Measurements from ENCODE around the gene SCGB2A2.

SCGB2A2 gene

GRCh38 chr11:62269654-62270278 is at the start of gene SCGB2A2:
SCGB2A2 (plus strand) TSS chr11:62270158; CDS start chr11:62270217, 59 bp downstream.
- Histone ChIP-seq H3K4me1 (ENCODE audit: control insufficient read depth in 2 of 2, insufficient read depth in 2 of 2, low read length in 2 of 2) (no peaks in the 10 kb centered on the region), H3K4me3 (ENCODE audit: low read length in 2 of 2) (no peak within 1 kb of the TSS), H3K9me3 (ENCODE audit: control insufficient read depth in 2 of 2, low read length in 2 of 2) (no peaks in the 10 kb centered on the region), H3K27me3 (ENCODE audit: control insufficient read depth in 2 of 2, insufficient read depth in 2 of 2, low read length in 2 of 2) (peaks cover 2 to 8% of the 10 kb centered on the region in 2 donors), H3K9ac (ENCODE audit: low read depth in 1 of 2, low read length in 2 of 2) (no peak within 1 kb of the TSS), H3K27ac (ENCODE audit: low read depth in 2 of 2, low read length in 2 of 2) (no peak within 1 kb of the TSS), H3K36me3 (ENCODE audit: control insufficient read depth in 2 of 2, insufficient read depth in 2 of 2, low read length in 2 of 2) (no peaks in the 10 kb centered on the region)

- no peaks in the 10 kb centered on the region for H3K36me3 ChIP-seq (ENCODE audit: control insufficient read depth in 2 of 2, insufficient read depth in 2 of 2, low read length in 2 of 2)
- H3K4me1 ChIP-seq (ENCODE audit: control insufficient read depth in 2 of 2, insufficient read depth in 2 of 2, low read length in 2 of 2): no peaks in the 10 kb centered on the region
- no peaks in the 10 kb centered on the region for H3K27me3 ChIP-seq (ENCODE audit: control insufficient read depth in 2 of 2, insufficient read depth in 2 of 2, low read length in 2 of 2)
- H3K4me3 ChIP-seq (ENCODE audit: low read length in 2 of 2): no peak overlapping the region
- H3K27ac ChIP-seq (ENCODE audit: low read depth in 2 of 2, low read length in 2 of 2): no peak overlapping the region
- H3K9me3 ChIP-seq (ENCODE audit: control insufficient read depth in 2 of 2, low read length in 2 of 2): peaks cover 6 to 20% of the 10 kb centered on the region in 2 donors
- H3K9ac ChIP-seq (ENCODE audit: low read depth in 1 of 2, low read length in 2 of 2): no peak overlapping the region
Observed at GRCh38 chr11:62221498-62221897, 48.5 kb upstream of the SCGB2A2 start.

- Histone ChIP-seq H3K4me3 (ENCODE audit: low read length in 2 of 2) (no peak overlapping the region), H3K9ac (ENCODE audit: low read depth in 1 of 2, low read length in 2 of 2) (no peak overlapping the region)
Observed at GRCh38 chr11:62223095-62223494, 46.9 kb upstream of the SCGB2A2 start.

GRCh38 chr11:62233730-62234129 is 36.2 kb upstream of the SCGB2A2 start:
- no peak overlapping the region for H3K9ac ChIP-seq (ENCODE audit: low read depth in 1 of 2, low read length in 2 of 2)
- no peaks in the 10 kb centered on the region for H3K36me3 ChIP-seq (ENCODE audit: control insufficient read depth in 2 of 2, insufficient read depth in 2 of 2, low read length in 2 of 2)
- no peak overlapping the region for H3K4me3 ChIP-seq (ENCODE audit: low read length in 2 of 2)
- H3K4me1 ChIP-seq (ENCODE audit: control insufficient read depth in 2 of 2, insufficient read depth in 2 of 2, low read length in 2 of 2): no peaks in the 10 kb centered on the region
- peaks cover 2 to 7% of the 10 kb centered on the region in 2 donors for H3K27me3 ChIP-seq (ENCODE audit: control insufficient read depth in 2 of 2, insufficient read depth in 2 of 2, low read length in 2 of 2)
- H3K27ac ChIP-seq (ENCODE audit: low read depth in 2 of 2, low read length in 2 of 2): no peak overlapping the region
- no peaks in the 10 kb centered on the region for H3K9me3 ChIP-seq (ENCODE audit: control insufficient read depth in 2 of 2, low read length in 2 of 2)

More at GRCh38 chr11:62223095-62223494, 46.9 kb upstream of the SCGB2A2 start:
- H3K9me3 ChIP-seq (ENCODE audit: control insufficient read depth in 2 of 2, low read length in 2 of 2): peaks cover 6 to 20% of the 10 kb centered on the region in 2 donors
- H3K27me3 ChIP-seq (ENCODE audit: control insufficient read depth in 2 of 2, insufficient read depth in 2 of 2, low read length in 2 of 2): no peaks in the 10 kb centered on the region
- no peaks in the 10 kb centered on the region for H3K36me3 ChIP-seq (ENCODE audit: control insufficient read depth in 2 of 2, insufficient read depth in 2 of 2, low read length in 2 of 2)
- H3K27ac ChIP-seq (ENCODE audit: low read depth in 2 of 2, low read length in 2 of 2): no peak overlapping the region
- H3K4me1 ChIP-seq (ENCODE audit: control insufficient read depth in 2 of 2, insufficient read depth in 2 of 2, low read length in 2 of 2): no peaks in the 10 kb centered on the region

- Histone ChIP-seq H3K27me3 (ENCODE audit: control insufficient read depth in 2 of 2, insufficient read depth in 2 of 2, low read length in 2 of 2) (peaks cover 2 to 8% of the 10 kb centered on the region in 2 donors), H3K9ac (ENCODE audit: low read depth in 1 of 2, low read length in 2 of 2) (no peak overlapping the region)
Observed at GRCh38 chr11:62236187-62236586, 33.8 kb upstream of the SCGB2A2 start.

GRCh38 chr11:62237499-62237898 is 32.5 kb upstream of the SCGB2A2 start:
- H3K9ac ChIP-seq (ENCODE audit: low read depth in 1 of 2, low read length in 2 of 2): no peak overlapping the region
- H3K4me3 ChIP-seq (ENCODE audit: low read length in 2 of 2): no peak overlapping the region
- H3K4me1 ChIP-seq (ENCODE audit: control insufficient read depth in 2 of 2, insufficient read depth in 2 of 2, low read length in 2 of 2): no peaks in the 10 kb centered on the region
- peaks cover 2 to 8% of the 10 kb centered on the region in 2 donors for H3K27me3 ChIP-seq (ENCODE audit: control insufficient read depth in 2 of 2, insufficient read depth in 2 of 2, low read length in 2 of 2)
- H3K36me3 ChIP-seq (ENCODE audit: control insufficient read depth in 2 of 2, insufficient read depth in 2 of 2, low read length in 2 of 2): no peaks in the 10 kb centered on the region
- no peaks in the 10 kb centered on the region for H3K9me3 ChIP-seq (ENCODE audit: control insufficient read depth in 2 of 2, low read length in 2 of 2)
- H3K27ac ChIP-seq (ENCODE audit: low read depth in 2 of 2, low read length in 2 of 2): no peak overlapping the region

More at GRCh38 chr11:62236187-62236586, 33.8 kb upstream of the SCGB2A2 start:
- Histone ChIP-seq H3K4me1 (ENCODE audit: control insufficient read depth in 2 of 2, insufficient read depth in 2 of 2, low read length in 2 of 2) (no peaks in the 10 kb centered on the region), H3K27ac (ENCODE audit: low read depth in 2 of 2, low read length in 2 of 2) (no peak overlapping the region), H3K36me3 (ENCODE audit: control insufficient read depth in 2 of 2, insufficient read depth in 2 of 2, low read length in 2 of 2) (no peaks in the 10 kb centered on the region), H3K9me3 (ENCODE audit: control insufficient read depth in 2 of 2, low read length in 2 of 2) (no peaks in the 10 kb centered on the region), H3K4me3 (ENCODE audit: low read length in 2 of 2) (no peak overlapping the region)

GRCh38 chr11:62238151-62238550 is 31.8 kb upstream of the SCGB2A2 start:
- H3K4me1 ChIP-seq (ENCODE audit: control insufficient read depth in 2 of 2, insufficient read depth in 2 of 2, low read length in 2 of 2): no peaks in the 10 kb centered on the region
- no peaks in the 10 kb centered on the region for H3K9me3 ChIP-seq (ENCODE audit: control insufficient read depth in 2 of 2, low read length in 2 of 2)
- no peaks in the 10 kb centered on the region for H3K36me3 ChIP-seq (ENCODE audit: control insufficient read depth in 2 of 2, insufficient read depth in 2 of 2, low read length in 2 of 2)
- H3K27ac ChIP-seq (ENCODE audit: low read depth in 2 of 2, low read length in 2 of 2): no peak overlapping the region
- no peak overlapping the region for H3K4me3 ChIP-seq (ENCODE audit: low read length in 2 of 2)
- H3K9ac ChIP-seq (ENCODE audit: low read depth in 1 of 2, low read length in 2 of 2): no peak overlapping the region
- peaks cover 2 to 8% of the 10 kb centered on the region in 2 donors for H3K27me3 ChIP-seq (ENCODE audit: control insufficient read depth in 2 of 2, insufficient read depth in 2 of 2, low read length in 2 of 2)

GRCh38 chr11:62241095-62241494 is 28.9 kb upstream of the SCGB2A2 start:
- no peak overlapping the region for H3K4me3 ChIP-seq (ENCODE audit: low read length in 2 of 2)
- H3K4me1 ChIP-seq (ENCODE audit: control insufficient read depth in 2 of 2, insufficient read depth in 2 of 2, low read length in 2 of 2): no peaks in the 10 kb centered on the region
- H3K36me3 ChIP-seq (ENCODE audit: control insufficient read depth in 2 of 2, insufficient read depth in 2 of 2, low read length in 2 of 2): no peaks in the 10 kb centered on the region
- no peak overlapping the region for H3K9ac ChIP-seq (ENCODE audit: low read depth in 1 of 2, low read length in 2 of 2)
- H3K27me3 ChIP-seq (ENCODE audit: control insufficient read depth in 2 of 2, insufficient read depth in 2 of 2, low read length in 2 of 2): peaks cover 0 to 4% of the 10 kb centered on the region in 2 donors
- H3K9me3 ChIP-seq (ENCODE audit: control insufficient read depth in 2 of 2, low read length in 2 of 2): no peaks in the 10 kb centered on the region
- H3K27ac ChIP-seq (ENCODE audit: low read depth in 2 of 2, low read length in 2 of 2): no peak overlapping the region

- Histone ChIP-seq H3K27ac (ENCODE audit: low read depth in 2 of 2, low read length in 2 of 2) (no peak within 1 kb of the TSS), H3K4me3 (ENCODE audit: low read length in 2 of 2) (no peak within 1 kb of the TSS), H3K9me3 (ENCODE audit: control insufficient read depth in 2 of 2, low read length in 2 of 2) (no peaks in the 10 kb centered on the region), H3K9ac (ENCODE audit: low read depth in 1 of 2, low read length in 2 of 2) (no peak within 1 kb of the TSS), H3K36me3 (ENCODE audit: control insufficient read depth in 2 of 2, insufficient read depth in 2 of 2, low read length in 2 of 2) (no peaks in the 10 kb centered on the region), H3K4me1 (ENCODE audit: control insufficient read depth in 2 of 2, insufficient read depth in 2 of 2, low read length in 2 of 2) (no peaks in the 10 kb centered on the region), H3K27me3 (ENCODE audit: control insufficient read depth in 2 of 2, insufficient read depth in 2 of 2, low read length in 2 of 2) (peaks cover 0 to 4% of the 10 kb centered on the region in 2 donors)
Observed at GRCh38 chr11:62242021-62242420, 27.9 kb upstream of the SCGB2A2 start, which contains the start of gene SCGB1D2. SCGB1D2 (plus strand) TSS chr11:62242239; CDS start chr11:62242308, 69 bp downstream.

- no peaks in the 10 kb centered on the region for H3K4me1 ChIP-seq (ENCODE audit: control insufficient read depth in 2 of 2, insufficient read depth in 2 of 2, low read length in 2 of 2)
- H3K27me3 ChIP-seq (ENCODE audit: control insufficient read depth in 2 of 2, insufficient read depth in 2 of 2, low read length in 2 of 2): peaks cover 0 to 3% of the 10 kb centered on the region in 2 donors
- no peaks in the 10 kb centered on the region for H3K9me3 ChIP-seq (ENCODE audit: control insufficient read depth in 2 of 2, low read length in 2 of 2)
- no peak overlapping the region for H3K4me3 ChIP-seq (ENCODE audit: low read length in 2 of 2)
- no peak overlapping the region for H3K9ac ChIP-seq (ENCODE audit: low read depth in 1 of 2, low read length in 2 of 2)
- H3K27ac ChIP-seq (ENCODE audit: low read depth in 2 of 2, low read length in 2 of 2): no peak overlapping the region
- H3K36me3 ChIP-seq (ENCODE audit: control insufficient read depth in 2 of 2, insufficient read depth in 2 of 2, low read length in 2 of 2): no peaks in the 10 kb centered on the region
Observed at GRCh38 chr11:62245271-62245753, 24.6 kb upstream of the SCGB2A2 start.

Data from mucosa of rectum (tissue), 2 donors.